GM23338 (cell line): ENCODE results near the gene MUC6.

Experiments used
- CTCF ChIP-seq, 2 experiments: fragments of 200-600 bp in 1 of 2; sonication (generic) in 1 of 2; conservative IDR thresholded peaks; 2 replicates each; pipeline versions ENCODE4 v1.5.1 to v1.6.1; 2016 to 2017; ENCODE audit warnings: antibody characterized with exemption in 2 of 2, low read depth in 2 of 2, mild to moderate bottlenecking in 2 of 2, moderate library complexity in 1 of 2
- REST ChIP-seq: IDR thresholded peaks from one replicate; pipeline ENCODE4 v1.6.1; 2018; ENCODE audit warnings: antibody characterized with exemption; ENCODE audit not compliant: unreplicated experiment

- TF ChIP-seq CTCF (conservative IDR thresholded peaks at IDR 0.05; ENCODE audit: low read depth in 2 of 2) (no peak), REST (no peak)
Measured at GRCh38 chr11:1009371-1009770, 27.1 kb downstream of the MUC6 start.
